Neutrophil (primary cell): ENCODE results near the gene CACNA2D3.

Experiments used
- H3K27ac ChIP-seq: fragments of 200-600 bp; sonication (generic); 2 replicates; pipeline ENCODE4 v1.5.1; 2016; ENCODE audit warnings: mild to moderate bottlenecking, moderate library complexity
- H3K27me3 ChIP-seq: fragments of 200-600 bp; sonication (generic); 2 replicates; pipeline ENCODE4 v1.6.0; 2016; ENCODE audit warnings: mild to moderate bottlenecking
- H3K36me3 ChIP-seq: fragments of 200-600 bp; sonication (generic); 2 replicates; pipeline ENCODE4 v1.5.1; 2017
- H3K4me1 ChIP-seq, 2 experiments: fragments of 200-600 bp in 1 of 2; sonication (generic) in 1 of 2; 1 replicate in 1 of 2; 2 replicates in 1 of 2; pipeline versions ENCODE4 v1.5.1 to v1.6.1; 2013 to 2016; ENCODE audit warnings: low read depth in 1 of 2, low read length in 1 of 2, mild to moderate bottlenecking in 1 of 2, moderate library complexity in 1 of 2; ENCODE audit not compliant: control insufficient read depth in 1 of 2, insufficient read depth in 1 of 2
- H3K4me3 ChIP-seq, 2 experiments: fragments of 200-600 bp in 1 of 2; sonication (generic) in 1 of 2; 1 replicate in 1 of 2; 2 replicates in 1 of 2; pipeline ENCODE4 v1.5.1; 2013 to 2016; ENCODE audit warnings: low read depth in 1 of 2, low read length in 1 of 2, mild to moderate bottlenecking in 1 of 2, moderate library complexity in 1 of 2
- H3K9me3 ChIP-seq: fragments of 200-600 bp; sonication (generic); 2 replicates; pipeline ENCODE4 v1.5.1; 2016
- CTCF ChIP-seq: fragments of 200-600 bp; sonication (generic); IDR thresholded peaks from 2 replicates; pipeline ENCODE4 v1.5.1; 2016; ENCODE audit warnings: antibody characterized with exemption

CACNA2D3 gene

DNA sequence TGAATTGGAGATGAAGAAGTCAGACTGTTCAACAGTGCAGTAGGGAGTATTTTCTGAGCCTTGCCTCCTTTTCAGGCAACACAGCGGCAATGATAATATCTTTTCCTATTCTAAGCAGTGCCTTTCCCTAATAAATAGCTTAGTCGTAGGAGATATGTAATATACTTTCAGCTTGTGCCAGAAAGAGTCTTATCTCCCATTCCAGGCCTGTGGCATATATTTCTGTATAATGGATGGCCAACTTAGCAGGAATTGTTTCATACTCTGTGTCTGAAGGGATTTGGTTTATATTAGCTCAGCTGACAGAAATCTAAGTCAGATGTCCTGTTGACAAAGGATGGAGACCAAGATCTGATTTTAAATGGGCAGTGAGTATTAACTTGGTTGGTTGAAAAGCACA is 397.1 kb downstream of the CACNA2D3 start:
- H3K4me1 ChIP-seq, result no peaks in the 10 kb centered on the region
- H3K36me3 ChIP-seq, result no peaks in the 10 kb centered on the region
- no peaks in the 10 kb centered on the region for H3K27me3 ChIP-seq
- no peak overlapping the region for H3K27ac ChIP-seq
- no peak for TF ChIP-seq CTCF
- H3K9me3 ChIP-seq, result no peaks in the 10 kb centered on the region
- no peak overlapping the region for H3K4me3 ChIP-seq

- H3K27ac ChIP-seq, result no peak overlapping the region
- no peak overlapping the region for H3K4me3 ChIP-seq
- TF ChIP-seq CTCF, result no peak
- H3K36me3 ChIP-seq, result no peaks in the 10 kb centered on the region
- H3K4me1 ChIP-seq, result no peaks in the 10 kb centered on the region
- H3K27me3 ChIP-seq, result no peaks in the 10 kb centered on the region
- H3K9me3 ChIP-seq, result no peaks in the 10 kb centered on the region
Observed at GRCh38 chr3:54520060-54520459, 397.7 kb downstream of the CACNA2D3 start.

- Histone ChIP-seq H3K4me3 (no peak overlapping the region), H3K27me3 (no peaks in the 10 kb centered on the region), H3K36me3 (no peaks in the 10 kb centered on the region), H3K4me1 (no peaks in the 10 kb centered on the region), H3K9me3 (no peaks in the 10 kb centered on the region), H3K27ac (no peak overlapping the region)
- no peak for TF ChIP-seq CTCF
Observed at GRCh38 chr3:54527521-54527920, 405.2 kb downstream of the CACNA2D3 start.

DNA sequence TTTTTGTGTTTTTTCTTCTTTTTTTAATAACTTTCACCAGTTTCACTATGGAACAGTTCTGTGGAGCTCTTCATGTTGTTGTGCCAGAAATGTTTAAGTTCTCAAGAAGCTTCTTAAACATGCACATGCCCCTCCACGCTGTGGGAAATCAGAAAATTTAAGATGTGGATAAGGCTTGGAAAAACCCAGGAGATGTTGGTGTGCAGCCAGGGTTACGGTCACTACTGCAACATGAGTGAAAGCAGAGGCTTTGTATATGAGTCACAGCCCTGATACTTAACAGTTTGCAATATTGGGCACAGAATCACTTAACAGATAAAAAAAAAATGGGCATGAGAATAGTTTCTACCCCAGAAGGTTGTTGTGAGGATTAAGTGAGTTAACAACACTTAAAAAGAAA is 405.6 kb downstream of the CACNA2D3 start:
- H3K27ac ChIP-seq, result no peak overlapping the region
- no peaks in the 10 kb centered on the region for H3K36me3 ChIP-seq
- no peak overlapping the region for H3K4me3 ChIP-seq
- H3K9me3 ChIP-seq, result no peaks in the 10 kb centered on the region
- no peaks in the 10 kb centered on the region for H3K27me3 ChIP-seq
- TF ChIP-seq CTCF, result no peak
- no peaks in the 10 kb centered on the region for H3K4me1 ChIP-seq

- Histone ChIP-seq H3K4me1 (no peaks in the 10 kb centered on the region), H3K9me3 (no peaks in the 10 kb centered on the region), H3K36me3 (no peaks in the 10 kb centered on the region), H3K27ac (no peak overlapping the region), H3K27me3 (no peaks in the 10 kb centered on the region), H3K4me3 (no peak overlapping the region)
- no peak for TF ChIP-seq CTCF
Observed at GRCh38 chr3:54528668-54529067, 406.3 kb downstream of the CACNA2D3 start.

- H3K27ac ChIP-seq, result no peak overlapping the region
- H3K4me3 ChIP-seq, result no peak overlapping the region
- no peaks in the 10 kb centered on the region for H3K9me3 ChIP-seq
- TF ChIP-seq CTCF, result no peak
- H3K27me3 ChIP-seq, result no peaks in the 10 kb centered on the region
- no peaks in the 10 kb centered on the region for H3K4me1 ChIP-seq
- H3K36me3 ChIP-seq, result no peaks in the 10 kb centered on the region
Observed at GRCh38 chr3:54530091-54530490, 407.7 kb downstream of the CACNA2D3 start.
